Tibial artery (tissue), 4 donors: ENCODE results near the gene AP1AR.
"Not testable (repeated sequence)": the region's sequence is repeated elsewhere in the genome, so short reads cannot be mapped to it uniquely, and the experiment has no call there.

Experiments
- DNase-seq, 2 donors: peaks; one replicate each; pipeline ENCODE4 v3.0.0-alpha.2; 2019
- H3K27ac ChIP-seq, 2 donors: fragments of 200-600 bp; sonication (generic) in 1 of 2; 1 replicate in 1 of 2; 2 replicates in 1 of 2; pipeline ENCODE4 v1.5.1; 2018 to 2019; ENCODE audit warnings: mild to moderate bottlenecking in 1 of 2
- H3K27me3 ChIP-seq, 2 donors: fragments of 200-600 bp; sonication (generic) in 1 of 2; one replicate each; pipeline versions ENCODE4 v1.5.1 to v1.6.0; 2016 to 2019
- H3K36me3 ChIP-seq, 3 donors: fragments of 200-600 bp; sonication (generic) in 2 of 3; one replicate each; pipeline ENCODE4 v1.5.1; 2016 to 2019; ENCODE audit warnings: mild to moderate bottlenecking in 2 of 3
- H3K4me1 ChIP-seq, 4 donors: fragments of 200-600 bp; sonication (generic) in 2 of 4; 1 replicate in 3 of 4; 2 replicates in 1 of 4; pipeline ENCODE4 v1.5.1; 2016 to 2019
- H3K4me3 ChIP-seq, 2 donors: fragments of 200-600 bp; sonication (generic) in 1 of 2; 1 replicate in 1 of 2; 2 replicates in 1 of 2; pipeline ENCODE4 v1.5.1; 2018 to 2019; ENCODE audit warnings: mild to moderate bottlenecking in 2 of 2
- H3K9me3 ChIP-seq, 3 donors: fragments of 200-600 bp; sonication (generic) in 1 of 3; one replicate each; pipeline ENCODE4 v1.5.1; 2016 to 2019
- intact Hi-C: fragments of 100-400 bp; cut with DNase I; formaldehyde crosslinking; loops from one replicate; pipeline ENCODE4 v1.15.0; 2023; ENCODE audit warnings: low total_unique reads
- TF ChIP-seq, protein P1 (sequence below), 2 experiments: fragments of 200-600 bp in 1 of 2; fragments of 450-650 bp in 1 of 2; IDR thresholded peaks; one replicate each; pipeline ENCODE4 v1.5.1; 2017 to 2019; ENCODE audit warnings: antibody characterized with exemption in 2 of 2, mild to moderate bottlenecking in 1 of 2, moderate library complexity in 1 of 2

AP1AR gene

DNA sequence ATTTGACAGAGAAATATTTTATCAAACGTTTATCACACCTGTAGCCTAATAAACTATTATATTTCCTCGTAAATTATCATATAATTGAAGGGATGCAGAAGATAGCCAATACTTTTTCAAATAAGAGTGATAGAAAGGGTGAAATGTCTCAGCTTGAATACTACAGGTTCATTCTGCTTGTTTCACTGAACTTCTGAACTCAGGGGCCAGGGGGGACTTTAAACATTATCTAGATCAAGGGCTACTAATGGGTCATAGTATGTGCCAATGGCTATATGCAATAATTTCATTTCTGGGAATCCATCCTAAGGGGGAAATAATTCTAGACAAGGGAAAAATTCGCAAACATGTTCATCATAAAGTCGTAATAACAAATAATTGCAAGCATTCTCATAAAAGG, 68.1 kb downstream of the AP1AR start:
- DNase-seq = no peak
- Histone ChIP-seq H3K4me3 (no peak overlapping the region), H3K36me3 (peaks cover 0 to 20% (median 7%) of the 10 kb centered on the region in 3 donors), H3K4me1 (peaks cover 0 to 24% (median 11%) of the 10 kb centered on the region in 4 donors), H3K9me3 (no peaks in the 10 kb centered on the region), H3K27ac (no peak overlapping the region), H3K27me3 (no peaks in the 10 kb centered on the region)
- TF ChIP-seq, protein P1, sequence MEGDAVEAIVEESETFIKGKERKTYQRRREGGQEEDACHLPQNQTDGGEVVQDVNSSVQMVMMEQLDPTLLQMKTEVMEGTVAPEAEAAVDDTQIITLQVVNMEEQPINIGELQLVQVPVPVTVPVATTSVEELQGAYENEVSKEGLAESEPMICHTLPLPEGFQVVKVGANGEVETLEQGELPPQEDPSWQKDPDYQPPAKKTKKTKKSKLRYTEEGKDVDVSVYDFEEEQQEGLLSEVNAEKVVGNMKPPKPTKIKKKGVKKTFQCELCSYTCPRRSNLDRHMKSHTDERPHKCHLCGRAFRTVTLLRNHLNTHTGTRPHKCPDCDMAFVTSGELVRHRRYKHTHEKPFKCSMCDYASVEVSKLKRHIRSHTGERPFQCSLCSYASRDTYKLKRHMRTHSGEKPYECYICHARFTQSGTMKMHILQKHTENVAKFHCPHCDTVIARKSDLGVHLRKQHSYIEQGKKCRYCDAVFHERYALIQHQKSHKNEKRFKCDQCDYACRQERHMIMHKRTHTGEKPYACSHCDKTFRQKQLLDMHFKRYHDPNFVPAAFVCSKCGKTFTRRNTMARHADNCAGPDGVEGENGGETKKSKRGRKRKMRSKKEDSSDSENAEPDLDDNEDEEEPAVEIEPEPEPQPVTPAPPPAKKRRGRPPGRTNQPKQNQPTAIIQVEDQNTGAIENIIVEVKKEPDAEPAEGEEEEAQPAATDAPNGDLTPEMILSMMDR (IDR thresholded peaks at IDR 0.05) = no peak
- intact Hi-C loops = no loop called here

DNA sequence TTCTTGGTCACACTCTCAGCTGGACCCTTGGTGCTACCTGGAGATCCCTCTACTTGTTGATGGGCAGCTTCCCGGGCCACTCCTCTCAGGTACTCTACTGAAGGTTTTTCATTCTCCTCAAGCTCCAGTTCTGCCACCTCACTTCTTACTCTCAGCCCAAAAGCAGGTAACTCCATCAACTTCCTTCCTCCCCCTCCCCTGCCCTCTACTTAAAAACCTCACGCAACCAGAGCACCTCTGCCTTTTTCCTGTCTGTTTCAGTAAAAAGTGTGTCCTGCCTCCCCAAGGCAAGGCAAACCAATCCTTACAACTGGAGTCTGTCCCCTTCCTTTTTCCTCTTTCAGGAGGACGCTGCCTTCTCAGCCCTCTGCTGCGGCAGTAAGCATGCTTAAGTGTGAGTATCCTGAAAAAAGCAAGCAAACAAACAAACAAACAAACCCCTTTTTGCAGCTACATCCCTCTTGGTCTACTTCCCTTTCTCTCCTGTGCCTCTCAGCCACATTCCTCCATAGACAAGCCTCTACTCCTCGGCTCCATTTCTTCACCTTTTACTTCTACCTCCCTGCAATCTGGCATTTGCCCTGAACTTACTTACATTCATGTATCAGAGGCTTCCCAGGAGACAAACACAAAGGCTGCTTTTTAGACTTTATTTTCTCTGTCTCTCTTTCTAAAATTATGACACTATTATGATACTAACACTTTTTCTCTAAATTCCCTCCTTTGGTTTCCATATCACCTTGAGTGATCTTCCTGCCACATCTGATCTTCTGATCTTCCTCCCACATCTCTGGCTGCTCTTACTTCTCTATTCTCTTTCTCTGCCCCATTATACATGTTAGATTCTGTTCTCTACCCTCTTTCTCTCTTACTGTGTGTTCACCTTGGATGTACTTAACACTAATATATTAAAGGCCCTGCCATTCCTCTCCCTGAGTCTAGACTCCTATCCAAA, 71.0 kb downstream of the AP1AR start:
- TF ChIP-seq, protein P1 (IDR thresholded peaks at IDR 0.05) = no peak
- Histone ChIP-seq H3K36me3 (peaks cover 0 to 20% (median 7%) of the 10 kb centered on the region in 3 donors), H3K9me3 (no peaks in the 10 kb centered on the region), H3K4me3 (no peak overlapping the region), H3K27ac (no peak overlapping the region), H3K4me1 (peaks cover 0 to 21% (median 11%) of the 10 kb centered on the region in 4 donors), H3K27me3 (no peaks in the 10 kb centered on the region)
- intact Hi-C loops = no loop called here
- no peak for DNase-seq

DNA sequence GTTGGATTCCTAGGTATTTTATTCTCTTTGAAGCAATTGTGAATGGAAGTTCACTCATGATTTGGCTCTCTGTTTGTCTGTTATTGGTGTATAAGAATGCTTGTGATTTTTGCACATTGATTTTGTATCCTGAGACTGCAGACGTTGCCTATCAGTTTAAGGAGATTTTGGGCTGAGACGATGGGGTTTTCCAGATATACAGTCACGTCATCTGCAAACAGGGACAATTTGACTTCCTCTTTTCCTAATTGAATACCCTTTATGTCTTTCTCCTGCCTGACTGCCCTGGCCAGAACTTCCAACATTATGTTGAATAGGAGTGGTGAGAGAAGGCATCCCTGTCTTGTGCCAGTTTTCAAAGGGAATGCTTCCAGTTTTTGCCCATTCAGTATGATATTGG, 73.9 kb downstream of the AP1AR start:
- H3K27me3 ChIP-seq, H3K4me3 ChIP-seq, H3K4me1 ChIP-seq, H3K27ac ChIP-seq, intact Hi-C loops, H3K9me3 ChIP-seq, DNase-seq: not testable (repeated sequence)
- peaks cover 0 to 20% (median 7%) of the 10 kb centered on the region in 3 donors for H3K36me3 ChIP-seq

DNA sequence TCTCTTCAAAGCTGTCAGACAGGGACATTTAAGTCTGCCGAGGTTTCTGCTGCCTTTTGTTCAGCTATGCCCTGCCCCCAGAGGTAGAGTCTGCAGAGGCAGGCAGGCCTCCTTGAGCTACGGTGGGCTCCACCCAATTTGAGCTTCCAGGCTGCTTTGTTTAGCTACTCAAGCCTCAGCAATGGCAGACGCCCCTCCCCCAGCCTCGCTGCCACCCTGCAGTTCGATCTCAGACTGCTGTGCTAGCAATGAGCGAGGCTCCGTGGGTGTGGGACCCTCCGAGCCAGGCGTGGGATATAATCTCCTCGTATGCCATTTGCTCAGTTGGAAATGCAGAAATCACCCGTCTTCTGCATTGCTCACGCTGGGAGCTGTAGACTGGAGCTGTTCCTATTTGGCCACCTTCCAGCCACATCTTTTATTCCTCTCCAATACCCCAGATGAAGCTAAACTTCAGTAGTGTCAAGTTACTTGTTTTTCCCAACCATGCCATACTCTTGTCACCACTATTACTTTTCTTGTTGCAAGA, 77.7 kb downstream of the AP1AR start:
- H3K9me3 ChIP-seq, H3K36me3 ChIP-seq, intact Hi-C loops, H3K4me1 ChIP-seq, H3K4me3 ChIP-seq, H3K27ac ChIP-seq, H3K27me3 ChIP-seq, DNase-seq: not testable (repeated sequence)

DNA sequence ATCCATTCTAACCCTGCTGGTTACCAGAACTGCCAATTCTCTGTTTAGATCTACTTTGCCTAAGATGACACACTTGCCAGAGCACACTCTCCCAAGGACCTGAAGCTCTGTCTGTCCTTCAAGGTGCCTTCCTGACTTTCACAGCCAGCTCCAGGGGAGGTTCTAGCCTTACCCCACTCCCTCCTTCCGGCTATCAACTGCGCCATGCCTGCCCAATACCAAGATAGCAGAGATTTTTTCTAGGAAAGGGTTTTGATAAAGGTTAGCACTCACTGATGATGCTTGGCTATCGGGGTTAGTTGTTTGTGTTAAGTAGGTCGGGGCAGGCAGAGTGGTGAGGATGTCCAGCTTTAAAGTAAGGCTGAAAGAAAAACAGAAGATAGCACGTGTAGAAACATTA, 79.9 kb downstream of the AP1AR start:
- no peak overlapping the region for H3K27ac ChIP-seq
- peaks cover 0 to 7% (median 3%) of the 10 kb centered on the region in 4 donors for H3K4me1 ChIP-seq
- H3K9me3 ChIP-seq = no peaks in the 10 kb centered on the region
- no peaks in the 10 kb centered on the region for H3K36me3 ChIP-seq
- intact Hi-C loops = no loop called here
- no peak for DNase-seq
- TF ChIP-seq, protein P1 (IDR thresholded peaks at IDR 0.05) = no peak
- H3K27me3 ChIP-seq = no peaks in the 10 kb centered on the region
- H3K4me3 ChIP-seq = no peak overlapping the region

DNA sequence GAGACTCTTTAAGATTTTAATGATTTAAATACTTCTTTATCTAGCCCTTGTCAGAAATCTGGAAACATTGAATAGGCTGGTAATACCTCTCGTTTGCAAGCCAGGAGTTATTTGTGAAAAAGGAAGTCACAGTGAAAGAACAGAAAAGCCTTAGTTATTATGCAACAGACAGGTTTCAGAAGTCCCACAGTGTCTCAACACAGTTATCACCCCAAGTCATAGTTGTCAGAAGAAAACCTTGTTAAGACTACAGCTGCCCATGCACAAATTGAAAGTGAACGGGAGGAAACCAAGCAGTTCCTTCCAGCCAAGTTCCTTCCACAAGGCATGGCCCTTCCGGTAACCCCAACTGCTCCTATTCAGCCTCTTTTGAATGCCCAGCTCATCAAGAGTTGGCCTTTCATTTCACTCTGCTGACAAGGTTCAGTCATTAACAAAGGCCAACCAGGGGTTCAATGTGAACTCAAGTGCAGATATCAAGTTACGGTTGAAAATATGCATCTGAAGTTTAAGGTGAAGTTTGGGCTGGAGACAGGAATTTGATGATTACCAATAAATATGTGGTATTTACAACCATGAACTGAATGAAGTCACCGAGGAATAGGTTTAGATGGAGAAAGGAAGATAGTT, 81.1 kb downstream of the AP1AR start:
- Histone ChIP-seq H3K27ac (no peak overlapping the region), H3K4me1 (peaks cover 0 to 7% (median 3%) of the 10 kb centered on the region in 4 donors), H3K36me3 (no peaks in the 10 kb centered on the region), H3K27me3 (no peaks in the 10 kb centered on the region), H3K9me3 (no peaks in the 10 kb centered on the region), H3K4me3 (no peak overlapping the region)
- TF ChIP-seq, protein P1 (IDR thresholded peaks at IDR 0.05) = no peak
- no peak for DNase-seq
- intact Hi-C loops = no loop called here
